HG03103 (cell line): ENCODE measurements around the gene EEF1AKMT2.
"Not testable (repeated sequence)": the region's sequence is repeated elsewhere in the genome, so short reads cannot be mapped to it uniquely, and the experiment has no call there.

ENCODE experiments used
- ATAC-seq: cut with Tn5 transposase; IDR thresholded peaks from one replicate; pipeline ENCODE4 v1.9.1; 2021; ENCODE audit warnings: low read depth; ENCODE audit not compliant: unreplicated experiment

Gene EEF1AKMT2

DNA sequence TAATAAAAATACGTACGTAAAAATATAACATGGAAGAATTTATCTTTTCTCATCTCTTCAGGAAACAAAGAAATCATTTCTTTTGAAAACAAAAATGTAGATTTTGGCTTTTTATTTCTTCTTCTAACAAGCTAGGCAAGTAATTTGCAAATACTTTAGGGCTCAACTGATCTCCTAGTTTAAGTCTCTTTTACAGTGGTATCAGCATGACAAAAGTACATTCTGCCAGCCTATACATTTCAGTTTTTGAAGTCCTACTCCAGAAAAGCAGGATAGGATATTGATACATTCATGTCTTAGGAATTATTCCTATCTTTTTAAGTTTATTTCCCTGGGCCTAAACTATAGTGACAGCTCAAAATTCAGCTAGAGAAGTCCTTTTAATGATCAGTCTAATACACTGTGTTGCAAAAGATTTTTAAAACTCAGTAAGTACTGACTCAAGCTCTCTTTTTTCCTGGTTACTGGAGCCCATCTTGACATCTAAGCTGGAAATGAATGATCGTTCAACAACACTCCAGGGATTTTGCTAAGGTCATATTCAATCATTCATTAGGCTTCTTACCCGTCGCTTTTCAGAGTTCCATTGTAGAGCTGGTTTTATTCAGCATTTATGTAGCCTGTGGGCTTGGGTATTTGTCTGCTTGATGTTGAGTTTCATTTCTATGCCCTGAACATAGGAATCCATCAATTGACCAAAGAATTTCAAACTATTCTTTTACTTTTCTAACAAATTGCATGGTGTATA lies 35.4 kb downstream of the EEF1AKMT2 start:
- ATAC-seq: no peak

DNA sequence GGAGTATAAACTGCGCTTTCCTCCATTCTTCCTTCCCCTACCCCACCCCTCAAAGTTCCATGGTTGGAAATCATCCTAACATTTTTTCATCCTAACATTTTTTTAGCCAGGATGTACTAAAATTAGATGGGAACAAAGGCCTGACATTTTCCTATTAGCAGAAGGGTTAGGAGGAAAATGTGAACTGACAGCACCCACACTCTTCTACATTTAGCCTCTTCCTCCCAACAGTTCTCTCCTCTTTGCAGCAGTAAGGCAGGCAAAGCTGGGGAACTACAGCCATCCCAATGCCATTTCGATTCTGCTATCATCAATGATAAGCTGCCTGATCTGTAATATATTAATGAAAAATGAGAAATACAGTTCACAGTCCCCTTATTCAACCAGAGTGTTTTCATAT lies 36.1 kb downstream of the EEF1AKMT2 start:
- no peak for ATAC-seq

DNA sequence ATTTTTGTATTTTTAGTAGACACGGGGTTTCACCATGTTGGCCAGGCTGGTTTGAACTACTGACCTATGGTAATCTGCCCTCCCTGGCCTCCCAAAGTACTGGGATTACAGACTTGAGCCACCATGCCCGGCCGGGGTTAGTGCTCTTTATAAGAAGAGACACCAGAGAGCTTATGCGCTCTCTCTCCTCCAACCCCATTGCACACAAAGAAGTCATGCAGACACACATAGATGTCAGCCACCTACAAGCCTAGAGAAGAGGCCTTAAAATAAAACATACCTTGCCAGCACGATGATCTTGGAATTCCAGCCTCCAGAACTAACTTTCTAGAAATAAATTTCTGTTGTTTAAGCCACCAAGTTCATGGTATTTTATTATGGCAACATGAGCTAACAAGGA lies 37.5 kb downstream of the EEF1AKMT2 start:
- no peak for ATAC-seq

DNA sequence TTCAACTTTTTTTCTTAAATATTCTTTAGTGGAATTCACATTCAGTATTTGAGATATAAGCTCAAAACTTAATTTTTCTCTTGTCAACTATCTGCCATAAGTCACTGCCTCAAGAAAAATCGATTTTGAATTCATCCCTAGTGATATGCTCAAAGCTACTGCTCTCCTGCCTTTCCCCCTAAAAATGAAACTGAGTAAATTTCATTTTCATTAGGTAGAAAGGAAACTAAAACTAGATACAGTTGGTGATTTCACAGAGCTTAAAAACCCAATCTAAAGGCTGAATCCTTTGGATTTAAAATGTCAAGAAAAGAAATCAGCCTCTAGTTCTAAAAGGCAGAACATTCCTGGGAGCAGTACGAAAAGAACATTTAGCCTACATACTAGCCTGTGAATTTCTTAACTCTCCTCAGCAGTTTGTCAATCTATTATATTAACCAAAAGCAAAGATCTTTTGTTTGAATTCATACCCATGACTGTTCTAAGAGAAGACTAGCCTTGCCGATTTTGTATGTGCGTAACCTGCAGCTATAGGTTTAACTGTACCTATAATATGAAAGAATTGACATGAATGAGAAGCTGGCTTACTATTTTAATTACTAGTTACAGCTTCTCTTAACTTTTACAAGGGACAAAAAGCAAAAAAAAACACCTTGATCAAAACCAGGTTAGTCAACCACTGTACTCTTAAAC lies 42.6 kb downstream of the EEF1AKMT2 start:
- ATAC-seq: no peak

DNA sequence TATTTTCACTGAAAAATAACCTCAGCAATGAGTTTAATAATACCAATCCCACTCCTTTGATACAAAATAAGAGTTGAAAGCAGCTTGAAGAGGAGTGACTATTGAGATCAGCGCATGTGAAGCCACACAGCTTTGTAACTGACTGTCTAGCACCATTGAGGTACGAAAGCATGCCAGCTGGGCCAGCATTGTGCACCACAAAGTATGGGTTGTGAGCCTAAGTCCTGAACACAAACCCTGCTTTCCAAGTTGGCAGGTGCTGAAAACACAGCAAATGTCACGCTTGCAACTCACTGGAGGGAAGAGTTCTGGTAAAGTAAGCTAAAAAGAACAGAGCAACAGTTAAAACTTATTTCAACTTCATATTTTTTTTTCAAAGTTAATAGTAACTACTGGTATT lies 43.5 kb downstream of the EEF1AKMT2 start:
- no peak for ATAC-seq

DNA sequence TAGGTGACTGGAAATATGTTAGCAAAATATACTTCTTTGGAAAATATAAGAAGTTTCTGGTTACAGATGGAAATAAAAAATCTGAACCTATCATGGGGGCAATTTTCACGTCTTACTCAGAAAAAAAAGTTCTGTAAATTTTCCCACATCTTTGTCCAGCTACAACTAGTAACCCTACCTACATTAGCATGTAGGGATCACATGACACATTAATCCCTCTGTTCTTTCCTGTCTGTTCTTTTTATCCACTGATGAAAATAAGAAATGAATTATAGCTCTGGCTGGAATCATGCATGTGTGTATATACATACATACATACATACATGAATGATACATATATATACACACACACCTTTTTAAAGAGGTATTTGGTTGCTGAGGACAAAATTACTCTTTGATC lies 43.9 kb downstream of the EEF1AKMT2 start:
- ATAC-seq: no peak

DNA sequence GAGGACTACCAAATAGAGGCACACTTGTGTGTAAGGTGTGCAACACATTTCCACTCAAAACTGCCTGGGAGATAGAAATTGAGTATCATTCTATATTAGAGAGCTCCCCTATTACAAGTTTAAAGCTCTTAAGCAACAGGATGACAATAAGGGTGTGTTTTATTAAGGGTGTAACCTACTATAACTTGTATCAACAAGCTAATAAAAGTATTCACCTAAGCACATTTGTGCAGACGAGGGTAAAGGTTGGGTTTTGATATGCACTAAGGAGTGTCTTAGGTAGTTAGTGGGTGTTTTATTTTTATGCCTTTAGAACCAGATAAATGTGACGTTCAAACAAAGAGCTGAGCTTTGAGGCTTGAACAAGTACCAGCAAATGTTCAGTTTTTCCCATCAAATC lies 44.7 kb downstream of the EEF1AKMT2 start:
- ATAC-seq: no peak

DNA sequence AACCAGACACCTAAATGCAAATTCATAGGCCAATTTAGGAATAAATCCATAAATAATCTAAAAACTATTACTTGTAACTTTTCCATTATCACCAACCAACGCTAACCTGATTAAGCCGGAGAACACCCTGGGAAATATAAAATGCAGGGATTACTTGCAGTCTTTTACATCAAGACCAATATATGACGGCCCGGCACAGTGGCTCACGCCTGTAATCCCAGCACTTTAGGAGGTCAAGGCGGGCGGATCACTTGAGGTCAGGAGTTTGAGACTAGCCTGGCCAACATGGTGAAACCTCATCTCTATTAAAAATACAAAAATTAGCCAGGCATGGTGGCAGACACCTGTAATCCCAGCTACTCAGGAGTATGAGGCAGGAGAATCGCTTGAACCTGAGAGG lies 45.2 kb downstream of the EEF1AKMT2 start:
- ATAC-seq: not testable (repeated sequence)

DNA sequence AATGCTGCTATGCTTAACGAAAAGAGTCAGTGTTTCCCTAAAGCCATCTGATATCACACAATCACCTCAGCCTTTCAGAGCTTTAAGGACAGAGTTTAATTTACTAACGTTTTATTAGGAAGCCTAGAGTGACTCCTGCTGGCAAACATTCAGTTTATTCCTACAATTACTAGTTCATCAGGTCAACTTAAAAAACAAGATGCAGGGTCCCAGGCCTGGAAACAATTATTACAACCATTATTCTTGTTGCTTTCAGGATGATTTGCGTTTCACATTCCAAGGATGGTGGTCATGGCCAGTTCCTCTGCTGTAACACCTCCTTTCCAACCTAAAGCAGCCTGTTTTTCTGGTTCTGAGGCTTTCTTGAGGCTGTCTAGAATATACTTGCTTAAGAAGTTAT lies 46.0 kb downstream of the EEF1AKMT2 start:
- ATAC-seq: no peak

DNA sequence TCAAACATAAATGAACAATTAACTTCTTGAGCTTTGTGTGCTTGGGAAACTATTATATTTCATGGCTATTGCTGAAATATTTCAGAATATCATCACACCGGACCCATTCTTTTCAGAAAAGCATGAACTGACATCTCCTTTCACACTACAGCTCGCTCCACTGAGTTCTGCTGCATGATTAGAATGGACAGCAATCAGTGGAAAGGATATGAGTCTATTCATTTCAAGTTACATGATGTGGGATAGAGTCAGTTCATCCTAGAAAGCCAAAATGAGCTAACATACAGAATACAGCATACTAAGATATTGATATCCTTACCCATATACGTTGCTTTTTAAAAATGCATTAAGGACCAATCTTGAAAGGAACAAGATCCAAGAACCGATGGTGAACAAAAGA lies 46.4 kb downstream of the EEF1AKMT2 start:
- no peak for ATAC-seq

DNA sequence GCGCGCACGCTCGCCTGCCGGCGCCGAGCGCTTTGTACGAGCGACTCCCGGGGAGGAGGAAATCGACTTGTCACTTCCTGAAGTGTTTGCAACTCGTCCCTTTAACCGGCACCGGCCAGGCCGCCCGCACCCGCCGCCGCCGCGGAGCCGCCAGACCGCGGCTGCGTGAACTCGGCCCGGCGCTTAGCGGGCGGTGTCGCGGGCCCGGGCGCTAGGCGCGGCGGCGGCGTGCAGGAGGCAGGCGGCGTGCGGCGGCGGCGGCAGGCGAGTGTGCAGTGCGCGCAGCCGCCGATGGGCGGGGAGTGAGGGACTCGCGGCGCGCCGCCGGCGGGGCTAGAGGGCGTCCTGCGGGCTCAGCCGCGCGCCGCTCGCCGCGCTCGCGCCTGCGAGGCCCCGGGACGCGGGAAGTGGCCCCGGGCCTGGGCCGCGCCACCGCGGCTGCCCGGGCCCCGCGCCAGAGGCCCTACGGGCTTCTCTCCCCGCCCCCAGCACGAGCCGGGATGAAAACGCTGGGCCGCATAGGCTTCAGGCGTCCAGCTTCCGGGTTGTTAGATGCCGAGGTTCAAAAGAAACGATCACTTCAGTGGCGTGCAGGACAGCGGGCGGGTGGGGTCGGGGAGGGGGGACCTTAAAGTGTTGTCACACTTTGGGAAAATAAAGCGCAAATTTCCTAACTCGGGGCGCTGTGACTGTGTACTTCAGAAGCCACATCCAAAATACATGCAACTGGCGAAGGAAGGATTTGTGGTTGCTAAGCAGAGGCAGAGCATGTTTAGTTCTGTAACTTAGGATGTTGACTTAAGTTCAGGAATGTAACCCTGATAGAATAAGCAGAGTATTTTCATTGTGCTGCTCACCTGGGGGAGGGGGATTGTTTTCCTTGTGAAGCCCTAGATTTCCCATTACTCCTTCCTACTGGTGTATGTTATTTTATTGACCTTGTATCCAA lies 47.3 kb downstream of the EEF1AKMT2 start, which contains the start of gene FAM53B:
TSS of gene FAM53B (minus strand) at position 277 of the 949 bp plus-strand sequence. CDS start 37,665 bp downstream, outside the sequence.
- ATAC-seq: peak; percentile 64

DNA sequence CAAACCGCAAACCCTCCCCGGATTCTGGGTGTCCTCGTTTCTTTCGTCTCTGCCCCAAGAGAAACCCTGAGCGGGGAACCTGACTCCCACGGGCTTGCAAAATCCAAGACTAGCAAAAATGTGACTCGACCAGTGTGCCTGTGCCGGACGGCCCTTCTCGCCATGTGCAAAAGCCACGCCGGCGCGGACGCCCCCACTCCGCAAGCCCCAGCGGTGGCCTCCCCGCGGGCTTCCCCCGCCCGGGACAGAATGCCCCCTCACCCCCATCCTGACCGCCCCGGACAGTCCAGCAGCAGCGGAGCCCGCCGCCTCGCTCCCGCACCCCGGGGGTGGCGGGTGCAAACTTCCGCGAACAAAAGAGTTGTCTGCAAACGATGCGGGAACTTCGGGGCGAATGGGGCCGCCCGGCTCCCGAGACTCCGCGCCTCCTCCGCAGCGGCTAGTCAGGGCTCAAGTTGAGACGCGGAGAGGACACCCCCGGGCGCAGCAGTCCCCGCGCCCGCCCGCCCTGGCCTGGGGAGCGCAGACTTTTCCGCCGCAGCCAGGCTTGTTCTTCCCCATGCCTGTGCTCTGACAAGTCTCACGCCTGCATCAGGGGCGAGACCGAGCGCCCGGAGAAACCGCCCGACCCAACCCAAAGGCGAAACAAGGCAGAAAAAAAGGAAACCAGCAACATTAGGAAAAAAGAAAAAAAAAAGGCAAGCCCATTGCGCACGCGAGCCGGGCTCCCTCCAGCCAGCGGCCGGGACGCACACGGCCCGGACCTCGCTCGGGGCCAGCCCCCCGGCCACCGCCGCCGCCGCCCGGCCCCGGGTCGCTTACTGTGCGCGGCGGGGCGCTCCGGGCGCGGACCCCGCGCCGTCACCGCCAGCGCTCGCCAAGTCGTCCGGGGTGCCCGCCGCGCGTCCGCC lies 48.2 kb downstream of the EEF1AKMT2 start:
- ATAC-seq: no peak

DNA sequence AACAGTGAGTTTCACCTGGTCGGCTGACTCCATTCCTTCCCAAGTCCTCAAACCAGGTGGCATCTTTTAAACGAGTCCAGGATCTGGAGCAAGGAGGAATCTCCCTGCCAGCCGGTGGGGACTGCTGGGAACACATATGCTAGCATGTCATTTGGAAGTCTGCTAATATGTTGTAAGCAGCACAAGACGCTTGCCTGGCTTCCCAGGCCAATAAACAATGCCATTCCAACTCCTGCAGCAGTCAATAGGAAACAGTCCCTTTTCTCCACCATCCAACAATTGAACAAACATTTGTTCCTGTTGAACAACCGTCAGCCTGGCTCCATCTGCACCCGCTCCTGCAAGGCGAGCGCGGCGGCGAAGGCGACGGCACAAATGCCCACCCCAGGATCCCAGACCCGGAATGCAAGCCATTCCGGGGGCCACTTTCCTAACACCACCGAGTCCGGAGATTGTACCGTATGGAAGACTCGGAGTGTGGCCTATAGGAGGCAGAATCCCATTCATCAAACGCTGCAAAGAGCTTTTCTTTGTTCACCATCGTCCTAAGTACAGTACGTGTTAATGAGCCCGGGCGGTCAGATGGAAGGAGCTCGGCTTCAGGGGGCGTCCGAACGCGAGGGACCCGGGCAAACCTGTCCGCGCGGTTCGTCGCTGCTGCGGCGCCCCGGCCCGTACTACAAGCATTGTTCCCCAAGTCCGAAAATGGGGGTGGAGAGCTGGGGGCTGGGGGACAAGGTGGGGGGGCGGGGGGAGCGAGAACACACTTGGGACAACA lies 49.1 kb downstream of the EEF1AKMT2 start:
- ATAC-seq: no peak

DNA sequence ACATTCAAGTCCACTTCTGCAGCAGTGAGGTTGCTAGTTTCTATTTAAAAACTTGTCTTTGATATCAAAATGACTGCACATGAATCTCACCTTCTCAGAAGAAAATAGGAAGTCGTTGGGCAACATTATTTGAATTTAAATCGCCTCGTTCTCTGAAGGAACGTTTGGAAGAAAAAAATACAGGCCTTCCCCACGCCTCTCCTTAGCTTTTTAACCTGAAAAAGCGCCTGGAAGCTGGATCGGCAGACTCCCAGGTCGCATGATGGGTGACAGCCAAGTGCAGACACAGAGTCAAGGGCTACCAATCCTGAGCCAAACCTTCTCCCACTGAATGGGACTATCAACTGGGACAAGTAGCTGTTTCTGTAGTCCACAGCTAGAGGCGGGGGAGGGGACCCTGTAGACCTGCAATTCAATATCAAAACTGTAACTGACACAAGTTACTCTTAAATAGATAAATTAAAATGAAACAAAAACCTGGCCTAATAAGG lies 49.7 kb downstream of the EEF1AKMT2 start:
- ATAC-seq: no peak

DNA sequence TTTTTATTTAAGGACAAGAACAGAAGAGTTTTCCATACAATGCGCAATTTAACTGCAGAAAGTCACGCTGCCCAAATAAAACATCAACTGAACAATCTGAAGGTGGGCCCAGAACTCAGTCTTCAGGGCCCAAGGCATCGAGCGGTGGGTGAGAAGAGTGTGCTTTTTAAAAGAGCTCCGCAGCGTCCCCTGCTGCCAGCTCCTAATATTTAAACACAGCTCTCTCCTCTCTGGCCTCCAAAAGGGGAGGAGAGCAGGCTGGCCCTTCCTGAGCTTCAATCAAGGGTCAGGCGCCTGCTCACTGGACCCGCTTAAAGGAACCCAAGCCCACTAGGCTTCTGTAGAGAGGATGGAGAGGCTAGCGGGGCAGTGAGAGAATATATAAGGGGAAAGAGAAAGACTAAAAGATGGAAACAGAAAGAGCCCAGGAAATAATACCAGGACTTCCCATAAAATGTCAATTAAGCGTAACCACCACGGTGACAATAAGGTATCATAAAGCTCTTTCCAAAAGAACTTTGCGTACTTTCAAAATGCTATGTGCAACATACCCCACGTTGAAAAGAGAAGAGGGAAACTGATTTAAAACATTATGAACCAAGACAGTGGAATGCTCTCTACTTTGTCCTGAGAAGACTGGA lies 50.3 kb downstream of the EEF1AKMT2 start:
- ATAC-seq: peak; percentile 38

DNA sequence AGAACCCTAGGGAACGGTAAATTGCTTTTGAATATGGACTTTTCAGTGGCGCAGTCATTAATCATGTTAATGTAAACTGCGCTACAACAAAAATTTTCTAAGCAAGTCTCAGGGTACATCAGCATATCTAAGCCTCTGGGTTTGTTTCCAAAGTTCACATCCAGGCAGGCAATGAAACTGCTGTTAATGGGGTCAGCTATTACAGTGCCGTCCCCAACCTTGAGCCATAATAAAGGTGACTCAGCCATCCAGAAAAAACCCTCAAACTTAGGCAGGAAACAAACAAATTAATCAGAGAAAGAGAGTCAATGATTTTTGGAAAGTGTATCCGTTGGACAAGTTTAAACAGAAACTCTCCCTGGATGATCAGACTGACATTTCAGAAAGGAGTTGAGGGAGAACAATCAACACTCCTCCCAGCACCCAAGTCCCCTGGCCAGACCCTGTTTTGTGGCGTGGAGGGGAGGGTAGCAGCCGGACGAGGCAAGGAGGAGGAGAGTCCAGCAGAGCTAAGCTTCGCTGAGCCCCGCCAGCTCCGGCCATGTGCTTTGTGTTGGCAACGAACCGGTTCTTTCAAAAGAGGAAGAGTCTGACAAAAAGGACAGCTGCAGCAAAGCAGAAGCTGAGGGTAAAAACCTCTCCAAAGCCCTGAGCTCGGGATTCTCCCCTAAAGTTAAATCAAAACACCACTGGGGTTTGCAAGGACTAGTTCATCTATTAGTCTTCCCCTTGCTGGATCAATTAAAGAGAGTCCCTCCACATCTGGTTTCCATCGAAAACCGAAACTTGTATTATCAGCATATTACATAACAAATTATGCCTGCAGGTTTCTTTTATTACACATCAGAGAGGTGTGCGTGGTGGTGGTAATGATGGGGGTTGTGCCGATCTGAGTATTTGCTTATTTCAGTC lies 51.1 kb downstream of the EEF1AKMT2 start:
- ATAC-seq: peak; percentile 20

DNA sequence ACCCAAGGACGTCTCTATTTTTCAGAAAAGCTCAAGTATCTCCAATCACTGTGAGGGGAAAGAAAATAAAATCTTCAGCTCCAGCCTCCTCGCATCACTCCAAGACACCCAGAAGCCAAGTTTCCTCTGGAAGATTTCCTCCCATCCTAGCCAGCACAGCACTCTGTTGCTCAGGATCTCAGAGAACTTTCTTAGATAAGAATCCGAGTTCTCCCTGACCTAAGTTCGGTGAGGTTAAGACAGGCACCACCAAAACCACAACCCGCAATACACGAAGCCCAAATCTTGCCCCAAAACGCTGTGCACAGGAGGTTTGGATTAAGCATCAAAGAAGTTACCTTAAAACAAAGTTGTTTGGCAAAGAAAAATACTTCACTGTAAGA lies 51.7 kb downstream of the EEF1AKMT2 start:
- ATAC-seq: no peak
